OCI-LY1 (cell line): ENCODE results near the gene ASCC2.

Experiments used
- EZH2 ChIP-seq: fragments of 200-600 bp; sonication (generic), shearing (Covaris generic); IDR thresholded peaks from 2 replicates; pipeline ENCODE4 v1.8.0; 2017; ENCODE audit warnings: borderline replicate concordance, mixed run types, mild to moderate bottlenecking, antibody characterized with exemption, low read length, moderate library complexity, mixed read lengths
- TF ChIP-seq, protein P1 (sequence below): fragments of 200-600 bp; sonication (generic), shearing (Covaris generic); IDR thresholded peaks from 2 replicates; pipeline ENCODE4 v1.5.1; 2017; ENCODE audit warnings: mild to moderate bottlenecking, antibody characterized with exemption, low read length, moderate library complexity, mixed read lengths

- TF ChIP-seq, protein P1, sequence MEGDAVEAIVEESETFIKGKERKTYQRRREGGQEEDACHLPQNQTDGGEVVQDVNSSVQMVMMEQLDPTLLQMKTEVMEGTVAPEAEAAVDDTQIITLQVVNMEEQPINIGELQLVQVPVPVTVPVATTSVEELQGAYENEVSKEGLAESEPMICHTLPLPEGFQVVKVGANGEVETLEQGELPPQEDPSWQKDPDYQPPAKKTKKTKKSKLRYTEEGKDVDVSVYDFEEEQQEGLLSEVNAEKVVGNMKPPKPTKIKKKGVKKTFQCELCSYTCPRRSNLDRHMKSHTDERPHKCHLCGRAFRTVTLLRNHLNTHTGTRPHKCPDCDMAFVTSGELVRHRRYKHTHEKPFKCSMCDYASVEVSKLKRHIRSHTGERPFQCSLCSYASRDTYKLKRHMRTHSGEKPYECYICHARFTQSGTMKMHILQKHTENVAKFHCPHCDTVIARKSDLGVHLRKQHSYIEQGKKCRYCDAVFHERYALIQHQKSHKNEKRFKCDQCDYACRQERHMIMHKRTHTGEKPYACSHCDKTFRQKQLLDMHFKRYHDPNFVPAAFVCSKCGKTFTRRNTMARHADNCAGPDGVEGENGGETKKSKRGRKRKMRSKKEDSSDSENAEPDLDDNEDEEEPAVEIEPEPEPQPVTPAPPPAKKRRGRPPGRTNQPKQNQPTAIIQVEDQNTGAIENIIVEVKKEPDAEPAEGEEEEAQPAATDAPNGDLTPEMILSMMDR: no peak
- TF ChIP-seq EZH2: no peak
Observed at GRCh38 chr22:29854432-29854831, 16.4 kb upstream of the ASCC2 start.
